Neuronal stem cell (in vitro differentiated cells): ENCODE results near the gene CCDC85C.

Source experiments
- DNase-seq: peaks from one replicate; pipeline ENCODE4 v3.0.0-alpha.2; 2013; ENCODE audit warnings: low spot score
- H2AFZ ChIP-seq: one replicate; pipeline ENCODE4 v1.6.1; 2013; ENCODE audit warnings: mild to moderate bottlenecking, low read length, inconsistent platforms
- H2AK5ac ChIP-seq: 2 replicates; pipeline ENCODE4 v1.6.1; 2013; ENCODE audit warnings: low read depth, mild to moderate bottlenecking, inconsistent platforms, low read length, moderate library complexity, mixed read lengths
- H2BK120ac ChIP-seq: 2 replicates; pipeline ENCODE4 v1.6.1; 2013; ENCODE audit warnings: low read depth, mild to moderate bottlenecking, inconsistent platforms, low read length, moderate library complexity, mixed read lengths
- H2BK12ac ChIP-seq: one replicate; pipeline ENCODE4 v1.6.1; 2013; ENCODE audit warnings: low read length, inconsistent platforms
- H2BK15ac ChIP-seq: 2 replicates; pipeline ENCODE4 v1.6.1; 2013; ENCODE audit warnings: mild to moderate bottlenecking, low read length, inconsistent platforms, mixed read lengths
- H2BK5ac ChIP-seq: one replicate; pipeline ENCODE4 v1.6.1; 2013; ENCODE audit warnings: inconsistent platforms, mild to moderate bottlenecking, low read length, moderate library complexity
- H3K14ac ChIP-seq: one replicate; pipeline ENCODE4 v1.6.1; 2013; ENCODE audit warnings: low read length, inconsistent platforms
- H3K18ac ChIP-seq: 2 replicates; pipeline ENCODE4 v1.6.1; 2013; ENCODE audit warnings: low read length, inconsistent platforms
- H3K23ac ChIP-seq: 2 replicates; pipeline ENCODE4 v1.6.1; 2013; ENCODE audit warnings: low read depth, mild to moderate bottlenecking, mixed read lengths, low read length, inconsistent platforms; ENCODE audit not compliant: poor library complexity
- H3K27ac ChIP-seq: replicated peaks from 3 replicates; pipeline ENCODE4 v1.5.1; 2013; ENCODE audit warnings: low read length, inconsistent platforms
- H3K27me3 ChIP-seq, 3 experiments: 2 replicates each; pipeline ENCODE4 v1.6.1; 2013; ENCODE audit warnings: low read length in 3 of 3, mild to moderate bottlenecking in 2 of 3, inconsistent platforms in 1 of 3, low read depth in 1 of 3, mixed read lengths in 1 of 3, moderate library complexity in 1 of 3; ENCODE audit not compliant: control insufficient read depth in 3 of 3, insufficient read depth in 3 of 3
- H3K36me3 ChIP-seq, 2 donors: replicated peaks in 1 of 2; 2 replicates each; pipeline ENCODE4 v1.6.1; 2013; ENCODE audit warnings: low read length in 2 of 2; ENCODE audit not compliant: control insufficient read depth in 2 of 2, insufficient read depth in 2 of 2
- H3K4ac ChIP-seq: 2 replicates; pipeline ENCODE4 v1.6.1; 2013; ENCODE audit warnings: inconsistent platforms, mild to moderate bottlenecking, low read length, moderate library complexity
- H3K4me1 ChIP-seq, 2 donors: 1 replicate in 1 of 2; 2 replicates in 1 of 2; pipeline ENCODE4 v1.6.1; 2013; ENCODE audit warnings: low read length in 2 of 2, low read depth in 1 of 2; ENCODE audit not compliant: control insufficient read depth in 2 of 2, insufficient read depth in 1 of 2
- H3K4me2 ChIP-seq: one replicate; pipeline ENCODE4 v1.6.1; 2013; ENCODE audit warnings: mild to moderate bottlenecking, low read length, inconsistent platforms; ENCODE audit not compliant: insufficient read depth, poor library complexity, severe bottlenecking
- H3K4me3 ChIP-seq, 2 donors: 2 replicates each; pipeline ENCODE4 v1.5.1; 2013; ENCODE audit warnings: low read length in 2 of 2, mild to moderate bottlenecking in 2 of 2, inconsistent platforms in 1 of 2, moderate library complexity in 1 of 2
- H3K79me1 ChIP-seq: one replicate; pipeline ENCODE4 v1.6.1; 2013; ENCODE audit warnings: low read depth, mild to moderate bottlenecking, inconsistent platforms, low read length, moderate library complexity
- H3K9ac ChIP-seq: one replicate; pipeline ENCODE4 v1.6.1; 2013; ENCODE audit warnings: mild to moderate bottlenecking, low read depth, low read length, inconsistent platforms; ENCODE audit not compliant: poor library complexity
- H3K9me3 ChIP-seq, 2 donors: replicated peaks in 1 of 2; 2 replicates each; pipeline versions ENCODE3 to v1.6.1; 2013; ENCODE audit warnings: low read length in 2 of 2, mild to moderate bottlenecking in 2 of 2, inconsistent platforms in 1 of 2, low read depth in 1 of 2, mixed read lengths in 1 of 2, moderate library complexity in 1 of 2; ENCODE audit not compliant: control insufficient read depth in 2 of 2, insufficient read depth in 1 of 2
- H4K8ac ChIP-seq: one replicate; pipeline ENCODE4 v1.6.1; 2013; ENCODE audit warnings: low read depth, mild to moderate bottlenecking, inconsistent platforms, low read length, moderate library complexity
- H4K91ac ChIP-seq: one replicate; pipeline ENCODE4 v1.6.1; 2013; ENCODE audit warnings: low read length, low read depth, mild to moderate bottlenecking, inconsistent platforms; ENCODE audit not compliant: poor library complexity
- WGBS, 2 donors: extraction: QIAGEN DNeasy Blood & Tissue Kit; methylation state at CpG; one replicate each; pipeline ENCODE4 v1.1.7; 2013; ENCODE audit warnings: missing lambda C conversion rate in 2 of 2, mixed read lengths in 1 of 2; ENCODE audit not compliant: insufficient read length in 2 of 2, insufficient replicate concordance in 1 of 2; ENCODE audit errors: extremely low coverage in 2 of 2; 5-methylcytosine and 5-hydroxymethylcytosine counted together

CCDC85C gene

DNA sequence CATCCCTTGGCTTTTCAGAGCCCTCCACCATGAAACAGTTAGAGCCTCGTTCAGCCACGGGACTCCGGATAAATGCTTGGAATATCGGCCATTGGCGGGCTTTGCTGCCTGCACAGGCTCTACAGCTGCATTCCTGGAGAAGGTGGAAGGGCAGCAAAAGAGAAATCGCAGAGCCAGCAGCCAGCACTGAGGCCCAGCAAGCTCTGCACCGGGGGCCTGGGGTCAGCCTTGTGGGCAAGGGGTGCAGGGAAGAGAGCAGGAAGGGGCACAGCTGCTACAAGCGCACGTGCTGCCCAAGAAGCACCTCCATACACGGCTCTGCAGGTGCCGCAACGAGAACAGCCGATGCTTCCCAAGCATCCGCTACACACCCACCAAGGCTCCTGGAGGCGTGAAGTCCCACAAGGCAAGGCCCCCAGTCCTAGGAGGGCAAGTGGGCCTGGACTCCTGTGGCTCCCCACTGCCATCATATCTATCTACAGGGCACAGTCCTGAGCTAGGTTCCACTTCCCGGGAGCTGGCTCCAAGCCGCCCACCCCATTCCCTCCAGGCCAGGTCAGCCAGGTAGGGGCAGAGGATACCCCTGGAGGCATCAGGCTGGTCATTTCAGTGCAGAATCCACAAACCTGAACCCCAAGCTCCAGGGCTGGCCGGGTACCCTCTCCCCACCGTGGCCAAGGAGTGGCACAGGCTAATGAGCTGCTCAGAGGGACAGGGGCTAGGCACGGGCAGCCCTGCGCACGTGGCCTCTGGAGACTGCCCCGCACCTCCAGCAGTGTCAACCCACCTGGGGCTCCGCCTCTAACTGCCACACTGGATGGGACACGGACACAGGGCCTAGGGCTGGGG, 82.6 kb downstream of the CCDC85C start:
- Histone ChIP-seq H3K79me1 (peaks cover 27% of the 10 kb centered on the region), H4K8ac (no peak overlapping the region), H3K4me2 (no peak overlapping the region), H3K27ac (no peak overlapping the region), H2BK5ac (peak overlapping the region; percentile 87), H2AK5ac (peak overlapping the region; percentile 100), H2BK120ac (peak overlapping the region; percentile 6), H2AFZ (no peak overlapping the region), H3K36me3 (peaks cover 0 to 29% of the 10 kb centered on the region in 2 donors), H3K9ac (peak overlapping the region; percentile 44), H3K14ac (peak overlapping the region; percentile 97), H3K4ac (no peak overlapping the region), H2BK12ac (peak overlapping the region; percentile 11), H3K4me1 (peaks cover 42 to 44% of the 10 kb centered on the region in 2 donors), H3K4me3 (no peak overlapping the region), H3K23ac (peak overlapping the region; percentile 75), H3K18ac (peak overlapping the region; percentile 98), H3K27me3 (no peaks in the 10 kb centered on the region), H3K9me3 (no peaks in the 10 kb centered on the region), H4K91ac (peak overlapping the region; percentile 30), H2BK15ac (peak overlapping the region; percentile 96)
- WGBS, 2 donors = no CpG with 5 or more reads among the region's 25 CpGs
- DNase-seq = no peak

DNA sequence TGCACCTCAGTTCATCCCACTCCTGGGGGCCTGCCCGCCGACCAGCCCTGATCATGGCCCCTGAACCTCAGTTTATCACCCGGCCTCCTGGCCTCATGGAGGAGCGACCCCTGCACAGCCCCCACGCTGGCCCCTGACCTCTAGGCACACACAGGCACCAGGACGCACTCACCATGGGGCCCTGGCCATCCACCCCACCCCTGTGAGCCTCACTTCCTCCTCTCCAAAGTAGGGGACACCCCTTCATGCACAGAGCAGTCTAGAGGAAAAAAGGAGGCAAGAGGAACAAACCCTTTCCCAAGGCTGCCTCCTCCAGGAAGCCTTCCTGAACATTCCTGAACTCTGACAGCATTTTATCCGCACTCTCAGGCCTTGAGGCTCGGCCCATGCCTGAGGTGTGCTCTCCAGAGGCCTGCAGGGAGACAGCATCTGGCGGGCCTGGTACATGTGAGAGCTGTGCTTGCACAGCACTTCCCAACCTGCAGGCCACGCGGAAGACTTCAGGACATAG, 83.4 kb downstream of the CCDC85C start:
- no peak for DNase-seq
- no peak overlapping the region for H2BK12ac ChIP-seq
- no peak overlapping the region for H2AFZ ChIP-seq
- H3K18ac ChIP-seq = peak overlapping the region; percentile 20
- H4K91ac ChIP-seq = no peak overlapping the region
- H3K79me1 ChIP-seq = peaks cover 24% of the 10 kb centered on the region
- H2BK5ac ChIP-seq = no peak overlapping the region
- H3K4me3 ChIP-seq = no peak overlapping the region
- no peak overlapping the region for H3K27ac ChIP-seq
- no CpG with 5 or more reads among the region's 11 CpGs for WGBS, 2 donors
- H2BK120ac ChIP-seq = no peak overlapping the region
- no peak overlapping the region for H3K23ac ChIP-seq
- H3K4me2 ChIP-seq = no peak overlapping the region
- H3K9me3 ChIP-seq = no peaks in the 10 kb centered on the region
- H4K8ac ChIP-seq = no peak overlapping the region
- peak overlapping the region; percentile 60 for H2BK15ac ChIP-seq
- H3K14ac ChIP-seq = no peak overlapping the region
- H3K9ac ChIP-seq = no peak overlapping the region
- peaks cover 0 to 35% of the 10 kb centered on the region in 2 donors for H3K36me3 ChIP-seq
- H2AK5ac ChIP-seq = peak overlapping the region; percentile 100
- no peaks in the 10 kb centered on the region for H3K27me3 ChIP-seq
- H3K4ac ChIP-seq = no peak overlapping the region
- peaks cover 35 to 42% of the 10 kb centered on the region in 2 donors for H3K4me1 ChIP-seq

DNA sequence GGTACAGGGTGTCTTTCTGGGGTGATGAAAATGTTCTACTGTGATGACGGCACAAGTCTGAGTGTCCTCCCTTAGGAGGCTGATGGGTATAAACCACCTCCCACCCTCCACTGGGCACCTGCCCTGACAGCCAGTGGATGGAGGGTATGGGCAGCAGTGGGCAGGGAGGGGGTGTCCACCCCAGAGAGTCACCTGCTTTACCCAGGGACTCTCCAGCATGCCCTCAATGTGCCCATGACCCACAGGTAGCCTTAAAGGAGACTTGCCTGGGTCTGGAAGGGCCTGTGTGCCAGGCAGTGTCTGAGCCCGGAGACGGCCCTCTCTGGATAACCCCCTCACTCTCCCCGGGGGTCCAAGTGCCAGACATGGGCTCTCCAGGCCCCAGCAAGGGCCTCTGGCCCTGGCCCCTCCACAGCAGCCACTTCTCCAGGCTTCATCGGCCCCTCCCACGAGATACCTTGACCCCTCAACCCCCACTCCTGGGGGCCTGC, 84.0 kb downstream of the CCDC85C start:
- no peak overlapping the region for H4K8ac ChIP-seq
- peaks cover 30 to 38% of the 10 kb centered on the region in 2 donors for H3K4me1 ChIP-seq
- no peak overlapping the region for H3K4ac ChIP-seq
- WGBS, 2 donors = no CpG with 5 or more reads among the region's 6 CpGs
- peak overlapping the region; percentile 2 for H3K18ac ChIP-seq
- no peaks in the 10 kb centered on the region for H3K27me3 ChIP-seq
- H3K9ac ChIP-seq = no peak overlapping the region
- no peak overlapping the region for H2BK5ac ChIP-seq
- H2AFZ ChIP-seq = no peak overlapping the region
- H3K27ac ChIP-seq = no peak overlapping the region
- no peaks in the 10 kb centered on the region for H3K9me3 ChIP-seq
- H3K4me3 ChIP-seq = no peak overlapping the region
- no peak overlapping the region for H2BK12ac ChIP-seq
- no peak overlapping the region for H3K14ac ChIP-seq
- peak overlapping the region; percentile 3 for H2AK5ac ChIP-seq
- DNase-seq = no peak
- H3K36me3 ChIP-seq = peaks cover 3 to 40% of the 10 kb centered on the region in 2 donors
- no peak overlapping the region for H3K23ac ChIP-seq
- no peak overlapping the region for H3K4me2 ChIP-seq
- no peak overlapping the region for H4K91ac ChIP-seq
- H2BK15ac ChIP-seq = no peak overlapping the region
- H3K79me1 ChIP-seq = peaks cover 21% of the 10 kb centered on the region
- H2BK120ac ChIP-seq = no peak overlapping the region

DNA sequence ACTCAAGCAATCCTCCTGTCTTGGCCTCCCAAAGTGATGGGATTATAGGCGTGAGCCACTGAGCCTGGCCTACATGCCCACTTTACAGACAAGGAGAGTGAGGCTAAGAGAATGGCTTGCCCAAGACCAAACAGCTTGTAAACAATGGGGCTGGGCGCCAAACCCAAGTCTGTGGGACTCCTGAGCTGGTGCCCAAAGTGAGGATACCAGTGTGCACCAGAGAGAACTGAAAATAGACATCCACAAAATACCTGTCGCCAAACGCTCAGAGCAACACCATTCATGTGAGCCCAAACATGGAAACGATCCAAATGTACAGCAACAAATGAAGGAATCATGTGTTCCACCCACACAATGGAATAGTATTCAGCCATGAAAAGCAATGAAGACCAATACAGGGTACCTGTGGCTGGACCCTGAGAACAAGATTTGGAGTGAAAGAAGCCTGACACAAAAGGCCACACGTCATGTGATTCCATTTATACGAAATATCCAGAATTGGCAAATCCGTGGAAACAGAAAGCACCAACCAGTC, 84.6 kb downstream of the CCDC85C start:
- H3K9ac ChIP-seq = no peak overlapping the region
- WGBS, 2 donors = no CpG with 5 or more reads among the region's 8 CpGs
- H2BK12ac ChIP-seq = no peak overlapping the region
- H3K36me3 ChIP-seq = peaks cover 4 to 45% of the 10 kb centered on the region in 2 donors
- DNase-seq = no peak
- no peaks in the 10 kb centered on the region for H3K27me3 ChIP-seq
- H2BK5ac ChIP-seq = no peak overlapping the region
- no peak overlapping the region for H4K8ac ChIP-seq
- H3K14ac ChIP-seq = no peak overlapping the region
- peaks cover 25 to 32% of the 10 kb centered on the region in 2 donors for H3K4me1 ChIP-seq
- peaks cover 21% of the 10 kb centered on the region for H3K79me1 ChIP-seq
- H2BK120ac ChIP-seq = no peak overlapping the region
- H3K4ac ChIP-seq = no peak overlapping the region
- no peak overlapping the region for H3K4me3 ChIP-seq
- H2BK15ac ChIP-seq = no peak overlapping the region
- no peak overlapping the region for H3K18ac ChIP-seq
- no peak overlapping the region for H3K27ac ChIP-seq
- H4K91ac ChIP-seq = no peak overlapping the region
- H3K23ac ChIP-seq = no peak overlapping the region
- no peak overlapping the region for H2AFZ ChIP-seq
- no peak overlapping the region for H3K4me2 ChIP-seq
- H3K9me3 ChIP-seq = no peaks in the 10 kb centered on the region
- H2AK5ac ChIP-seq = no peak overlapping the region
